GM18517 (cell line): ENCODE results near the gene EPB41L2.
"Not testable (repeated sequence)": the region's sequence is repeated elsewhere in the genome, so short reads cannot be mapped to it uniquely, and the experiment has no call there.

Experiments used
- ATAC-seq: cut with Tn5 transposase; IDR thresholded peaks from one replicate; pipeline ENCODE4 v1.9.1; 2021; ENCODE audit warnings: mild to moderate bottlenecking, moderate library complexity; ENCODE audit not compliant: unreplicated experiment

EPB41L2 gene

GRCh38 chr6:130815200-130816071 lies 247.6 kb downstream of the EPB41L2 start:
- ATAC-seq: no peak

GRCh38 chr6:130814506-130814905 lies 248.5 kb downstream of the EPB41L2 start:
- no peak for ATAC-seq

- no peak for ATAC-seq
These were observed 251.1 kb downstream of the EPB41L2 start for GRCh38 chr6:130811932-130812331.

- no peak for ATAC-seq
These were observed 252.6 kb downstream of the EPB41L2 start for GRCh38 chr6:130810307-130811030.

GRCh38 chr6:130801368-130801767 lies 261.7 kb downstream of the EPB41L2 start:
- not testable (repeated sequence) for ATAC-seq

- no peak for ATAC-seq
These were observed 266.0 kb downstream of the EPB41L2 start for GRCh38 chr6:130797061-130797460.

- ATAC-seq: no peak
These were observed 266.6 kb downstream of the EPB41L2 start for GRCh38 chr6:130796313-130796905.

GRCh38 chr6:130794738-130795137 lies 268.3 kb downstream of the EPB41L2 start:
- ATAC-seq: no peak

- ATAC-seq: no peak
These were observed 268.9 kb downstream of the EPB41L2 start for GRCh38 chr6:130794010-130794697.
